Tibial nerve (tissue), 4 donors: Measurements from ENCODE around the gene OR6S1. TPM values are rescaled to one million over a fixed set of nuclear protein-coding genes. Genes with fewer than 3 reads are reported as not detected.

Source experiments
- DNase-seq, 2 donors: peaks; one replicate each; pipeline ENCODE4 v3.0.0-alpha.2; 2019; ENCODE audit warnings: low spot score in 2 of 2
- H3K27ac ChIP-seq, 4 donors: fragments of 200-600 bp; sonication (generic) in 3 of 4; one replicate each; pipeline ENCODE4 v1.5.1; 2017 to 2019; ENCODE audit warnings: mild to moderate bottlenecking in 1 of 4
- H3K27me3 ChIP-seq, 2 donors: fragments of 200-600 bp; sonication (generic) in 1 of 2; one replicate each; pipeline versions ENCODE4 v1.5.1 to v1.6.0; 2017 to 2019
- H3K36me3 ChIP-seq, 3 donors: fragments of 200-600 bp; sonication (generic); one replicate each; pipeline ENCODE4 v1.5.1; 2018 to 2019
- H3K4me1 ChIP-seq, 4 donors: fragments of 200-600 bp; sonication (generic) in 3 of 4; one replicate each; pipeline ENCODE4 v1.5.1; 2017 to 2019
- H3K4me3 ChIP-seq, 4 donors: fragments of 200-600 bp; sonication (generic) in 3 of 4; one replicate each; pipeline ENCODE4 v1.5.1; 2017 to 2019; ENCODE audit warnings: mild to moderate bottlenecking in 1 of 4, moderate library complexity in 1 of 4
- H3K9me3 ChIP-seq, 4 donors: fragments of 200-600 bp; sonication (generic) in 3 of 4; one replicate each; pipeline ENCODE4 v1.5.1; 2017 to 2019
- EP300 ChIP-seq, 2 donors: sonication (generic); formaldehyde crosslinking; IDR thresholded peaks; one replicate each; pipeline ENCODE4 v1.6.1; 2017; ENCODE audit warnings: antibody characterized with exemption in 2 of 2, mild to moderate bottlenecking in 1 of 2
- POLR2A ChIP-seq, 2 donors: fragments of 450-650 bp; IDR thresholded peaks; one replicate each; pipeline ENCODE4 v1.6.1; 2017; ENCODE audit warnings: antibody characterized with exemption in 2 of 2, mild to moderate bottlenecking in 2 of 2, moderate library complexity in 2 of 2
- WGBS, 2 donors: methylation state at CpG; one replicate each; pipeline ENCODE4 v1.1.5; 2018; 5-methylcytosine and 5-hydroxymethylcytosine counted together
- total RNA-seq, 4 donors: library from RNA; depleted of rRNA; stranded (reverse); fragments of >200 nt; gene quantifications; one replicate each; pipeline ENCODE4 v1.1.0, GENCODE V29; 2016
- TF ChIP-seq, protein P1 (sequence below), 5 experiments: fragments of 200-600 bp in 3 of 5; fragments of 450-650 bp in 2 of 5; sonication (generic) in 3 of 5; IDR thresholded peaks; one replicate each; pipeline ENCODE4 v1.5.1; 2016 to 2019; ENCODE audit warnings: antibody characterized with exemption in 5 of 5, mild to moderate bottlenecking in 3 of 5, moderate library complexity in 2 of 5

The OR6S1 gene
- total RNA-seq, 4 donors from 2014 or later, result not detected

GRCh38 chr14:20618271-20618749, 23.2 kb downstream of the OR6S1 start:
- peaks cover 0 to 22% (median 9%) of the 10 kb centered on the region in 4 donors for H3K4me1 ChIP-seq
- DNase-seq, result no peak

DNA sequence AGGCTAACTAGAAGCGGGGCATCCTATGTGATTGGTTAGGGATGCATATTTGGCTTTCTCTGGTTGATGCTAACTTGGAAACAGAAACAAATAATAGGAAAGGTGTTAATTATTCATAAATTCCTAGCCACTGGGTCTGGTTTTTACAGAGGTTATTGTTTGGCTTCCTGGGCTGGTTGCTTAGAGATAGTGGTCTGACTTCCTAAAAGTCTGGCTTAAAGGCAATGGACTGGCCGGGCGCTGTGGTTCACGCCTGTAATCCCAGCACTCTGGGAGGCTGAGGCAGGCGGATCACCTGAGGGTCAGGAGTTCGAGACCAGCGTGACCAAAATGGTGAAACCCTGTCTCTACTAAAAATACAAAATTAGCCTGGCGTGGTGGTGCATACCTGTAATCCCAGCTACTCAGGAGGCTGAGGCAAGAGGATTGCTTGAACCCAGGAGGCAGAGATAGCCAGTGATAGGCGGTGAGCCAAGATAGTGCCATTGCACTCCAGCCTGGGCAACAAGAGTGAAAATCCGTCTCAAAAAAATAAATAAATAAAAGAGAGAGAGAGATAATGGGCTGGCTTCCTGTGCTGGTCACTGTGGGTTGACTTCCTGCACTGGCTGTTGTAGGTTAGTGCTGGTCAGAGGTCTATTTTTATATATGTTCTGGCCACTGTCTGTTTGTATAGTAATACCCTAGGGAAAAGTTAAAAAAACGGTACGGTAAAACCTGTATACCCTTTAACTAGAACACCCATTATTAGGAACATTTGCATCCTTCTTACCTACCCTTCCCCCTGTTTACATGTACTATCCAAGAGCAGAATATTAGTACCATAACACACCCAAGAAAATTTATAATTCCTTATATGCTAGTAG, 24.1 kb downstream of the OR6S1 start:
- TF ChIP-seq POLR2A (IDR thresholded peaks at IDR 0.05), result no peak
- TF ChIP-seq EP300 (IDR thresholded peaks at IDR 0.05), result no peak
- TF ChIP-seq, protein P1, sequence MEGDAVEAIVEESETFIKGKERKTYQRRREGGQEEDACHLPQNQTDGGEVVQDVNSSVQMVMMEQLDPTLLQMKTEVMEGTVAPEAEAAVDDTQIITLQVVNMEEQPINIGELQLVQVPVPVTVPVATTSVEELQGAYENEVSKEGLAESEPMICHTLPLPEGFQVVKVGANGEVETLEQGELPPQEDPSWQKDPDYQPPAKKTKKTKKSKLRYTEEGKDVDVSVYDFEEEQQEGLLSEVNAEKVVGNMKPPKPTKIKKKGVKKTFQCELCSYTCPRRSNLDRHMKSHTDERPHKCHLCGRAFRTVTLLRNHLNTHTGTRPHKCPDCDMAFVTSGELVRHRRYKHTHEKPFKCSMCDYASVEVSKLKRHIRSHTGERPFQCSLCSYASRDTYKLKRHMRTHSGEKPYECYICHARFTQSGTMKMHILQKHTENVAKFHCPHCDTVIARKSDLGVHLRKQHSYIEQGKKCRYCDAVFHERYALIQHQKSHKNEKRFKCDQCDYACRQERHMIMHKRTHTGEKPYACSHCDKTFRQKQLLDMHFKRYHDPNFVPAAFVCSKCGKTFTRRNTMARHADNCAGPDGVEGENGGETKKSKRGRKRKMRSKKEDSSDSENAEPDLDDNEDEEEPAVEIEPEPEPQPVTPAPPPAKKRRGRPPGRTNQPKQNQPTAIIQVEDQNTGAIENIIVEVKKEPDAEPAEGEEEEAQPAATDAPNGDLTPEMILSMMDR (IDR thresholded peaks at IDR 0.05), result no peak
- Histone ChIP-seq H3K27ac (no peak overlapping the region), H3K36me3 (no peaks in the 10 kb centered on the region), H3K9me3 (no peaks in the 10 kb centered on the region), H3K4me1 (peaks cover 0 to 21% (median 6%) of the 10 kb centered on the region in 4 donors), H3K4me3 (no peak overlapping the region), H3K27me3 (no peaks in the 10 kb centered on the region)
- WGBS, 2 donors, result 77 to 84% methylated on average over 12 of the region's 12 CpGs
- no peak for DNase-seq

More at GRCh38 chr14:20618271-20618749, 23.2 kb downstream of the OR6S1 start:
- no peaks in the 10 kb centered on the region for H3K27me3 ChIP-seq
- no peaks in the 10 kb centered on the region for H3K36me3 ChIP-seq
- no peak for TF ChIP-seq EP300 (IDR thresholded peaks at IDR 0.05)
- no peak for TF ChIP-seq POLR2A (IDR thresholded peaks at IDR 0.05)
- TF ChIP-seq, protein P1 (IDR thresholded peaks at IDR 0.05), result no peak
- 60 to 65% methylated on average over 4 of the region's 4 CpGs for WGBS, 2 donors
- H3K27ac ChIP-seq, result no peak overlapping the region
- H3K9me3 ChIP-seq, result no peaks in the 10 kb centered on the region
- no peak overlapping the region for H3K4me3 ChIP-seq

- DNase-seq, result no peak
- no peak for TF ChIP-seq POLR2A (IDR thresholded peaks at IDR 0.05)
- H3K36me3 ChIP-seq, result no peaks in the 10 kb centered on the region
- H3K4me3 ChIP-seq, result no peak overlapping the region
- H3K9me3 ChIP-seq, result no peaks in the 10 kb centered on the region
- H3K4me1 ChIP-seq, result peaks cover 0 to 35% (median 6%) of the 10 kb centered on the region in 4 donors
- no peaks in the 10 kb centered on the region for H3K27me3 ChIP-seq
- WGBS, 2 donors, result 82 to 90% methylated on average over 5 of the region's 5 CpGs
- no peak overlapping the region for H3K27ac ChIP-seq
Measured at GRCh38 chr14:20615996-20616395, 25.5 kb downstream of the OR6S1 start.

DNA sequence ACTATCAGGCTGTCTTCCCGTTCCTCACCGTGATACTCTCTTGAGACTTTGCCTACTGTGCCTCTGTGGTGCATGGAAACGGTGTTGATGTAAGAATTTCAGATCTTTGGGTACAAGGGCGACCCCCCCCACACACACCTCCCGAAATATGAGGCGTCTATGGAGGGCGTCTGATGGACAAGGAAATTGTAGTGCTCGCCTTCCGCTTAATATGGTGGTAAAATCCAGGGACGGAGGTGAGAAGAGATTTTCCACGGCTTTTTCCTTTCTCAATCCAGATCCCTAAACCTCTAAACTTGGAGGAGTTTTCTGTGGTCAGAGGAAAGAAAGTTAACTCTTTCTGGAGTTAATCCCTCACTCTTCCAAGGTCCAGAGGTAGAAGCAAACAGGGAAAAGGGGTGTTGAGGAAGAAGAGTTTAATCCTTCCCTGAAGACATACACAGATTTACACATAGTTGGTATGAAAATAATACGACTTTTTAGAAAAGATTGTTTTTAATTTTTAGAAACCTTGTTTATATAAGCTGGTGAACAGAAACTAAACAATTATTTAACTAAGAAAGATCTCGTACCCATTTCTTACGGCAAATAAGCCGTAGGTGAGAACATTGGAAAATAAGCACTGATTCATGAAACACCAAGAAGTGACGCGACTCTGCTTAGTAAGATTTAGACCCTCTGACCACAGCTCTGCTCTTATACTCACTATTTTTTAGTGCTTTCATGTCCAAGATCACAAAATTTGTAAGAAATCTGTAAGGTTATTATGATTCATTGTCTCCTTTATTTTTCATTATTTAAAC, 27.3 kb downstream of the OR6S1 start:
- peaks cover 0 to 45% (median 6%) of the 10 kb centered on the region in 4 donors for H3K4me1 ChIP-seq
- TF ChIP-seq EP300 (IDR thresholded peaks at IDR 0.05) (no peak), POLR2A (IDR thresholded peaks at IDR 0.05) (no peak)
- TF ChIP-seq, protein P1 (IDR thresholded peaks at IDR 0.05), result no peak
- H3K9me3 ChIP-seq, result no peaks in the 10 kb centered on the region
- no peaks in the 10 kb centered on the region for H3K36me3 ChIP-seq
- WGBS, 2 donors, result 11 to 15% methylated on average over 17 of the region's 17 CpGs
- no peaks in the 10 kb centered on the region for H3K27me3 ChIP-seq
- H3K4me3 ChIP-seq, result peak overlapping the region; percentile 29 to 58 (median 52)
- DNase-seq, result peak in 1 of 2 donors; percentile 24
- peak overlapping the region; percentile 53 to 89 (median 66) for H3K27ac ChIP-seq

DNA sequence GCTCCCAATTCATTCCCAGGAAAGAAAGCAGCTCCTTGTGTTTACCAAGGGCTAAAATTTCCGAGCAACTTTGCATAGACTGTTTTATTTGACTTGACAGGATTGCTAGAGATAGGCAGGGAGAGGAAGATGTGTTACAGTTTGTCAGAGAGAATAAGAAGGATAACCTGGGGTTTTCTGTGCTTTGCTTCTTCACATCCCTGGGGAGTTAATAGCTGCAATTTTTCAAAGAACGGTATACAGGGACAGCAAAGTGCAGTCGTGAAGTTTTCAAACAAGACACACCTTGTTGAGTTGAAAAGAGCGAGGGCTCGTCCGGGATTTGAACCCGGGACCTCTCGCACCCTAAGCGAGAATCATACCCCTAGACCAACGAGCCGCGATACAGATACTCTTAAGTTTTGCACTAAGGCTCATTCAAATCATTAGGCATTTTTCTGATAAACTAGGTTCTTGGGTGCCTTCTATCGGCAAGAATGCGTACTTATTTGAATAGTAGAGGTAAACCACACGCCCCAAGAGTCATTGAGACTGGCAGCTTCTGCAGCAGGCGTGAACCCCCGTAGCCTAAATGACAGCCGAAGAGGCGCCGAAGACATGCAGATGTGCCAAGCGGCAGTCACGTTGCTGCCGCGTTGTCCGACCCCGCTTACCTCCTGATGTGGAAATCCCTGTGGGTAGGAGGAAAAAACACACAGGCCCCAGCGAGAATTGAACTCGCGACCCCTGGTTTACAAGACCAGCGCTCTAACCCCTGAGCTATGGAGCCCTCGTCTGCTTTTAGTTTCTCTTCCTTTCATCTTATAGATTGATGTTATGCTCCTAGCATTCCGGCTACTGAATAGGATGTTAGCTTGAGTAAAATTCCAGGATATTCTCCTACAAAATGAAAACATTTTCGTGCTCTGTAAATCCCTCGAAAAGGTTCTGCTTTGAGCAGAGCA, 28.1 kb downstream of the OR6S1 start:
- Histone ChIP-seq H3K4me1 (peaks cover 0 to 48% (median 6%) of the 10 kb centered on the region in 4 donors), H3K9me3 (no peaks in the 10 kb centered on the region), H3K36me3 (no peaks in the 10 kb centered on the region), H3K4me3 (peak overlapping the region; percentile 29 to 58 (median 52)), H3K27ac (peak overlapping the region; percentile 53 to 89 (median 66)), H3K27me3 (no peaks in the 10 kb centered on the region)
- 0 to 1% methylated on average over 34 of the region's 34 CpGs for WGBS, 2 donors
- TF ChIP-seq, protein P1 (IDR thresholded peaks at IDR 0.05), result peak; percentile 66 to 96 (median 74)
- TF ChIP-seq POLR2A (IDR thresholded peaks at IDR 0.05), result no peak
- peak; percentile 30 to 67 for TF ChIP-seq EP300 (IDR thresholded peaks at IDR 0.05)
- DNase-seq, result peak; percentile 66 to 94
